ENCODE results near the gene LHX3. TPM values are rescaled to one million over a fixed set of nuclear protein-coding genes. Genes with fewer than 3 reads are reported as not detected.
A peak's percentile ranks its signal among the peaks of the same experiment; 100 is the strongest.

The LHX3 gene
- total RNA-seq, 4 donors from 2014 or later, result not detected

GRCh38 chr9:136170006-136170901 is 34.7 kb downstream of the LHX3 start:
- WGBS, 2 donors, result 58 to 74% methylated on average over 11 to 17 of the region's 28 CpGs
- H3K4me1 ChIP-seq, result no peaks in the 10 kb centered on the region
- intact Hi-C loops (cut with DNase I), result loop anchor here (10.0 kb wide), 1 partner anchor 115 kb away; no protein-coding TSS in a partner anchor
- H3K36me3 ChIP-seq, result no peaks in the 10 kb centered on the region
- H3K27ac ChIP-seq, result no peak overlapping the region
- H3K9me3 ChIP-seq, result no peaks in the 10 kb centered on the region
- no peak overlapping the region for H3K4me3 ChIP-seq (replicated peaks in 1 of 3)
- peak; percentile 11 to 16 for DNase-seq
- no peaks in the 10 kb centered on the region for H3K27me3 ChIP-seq
- TF ChIP-seq, protein P1, sequence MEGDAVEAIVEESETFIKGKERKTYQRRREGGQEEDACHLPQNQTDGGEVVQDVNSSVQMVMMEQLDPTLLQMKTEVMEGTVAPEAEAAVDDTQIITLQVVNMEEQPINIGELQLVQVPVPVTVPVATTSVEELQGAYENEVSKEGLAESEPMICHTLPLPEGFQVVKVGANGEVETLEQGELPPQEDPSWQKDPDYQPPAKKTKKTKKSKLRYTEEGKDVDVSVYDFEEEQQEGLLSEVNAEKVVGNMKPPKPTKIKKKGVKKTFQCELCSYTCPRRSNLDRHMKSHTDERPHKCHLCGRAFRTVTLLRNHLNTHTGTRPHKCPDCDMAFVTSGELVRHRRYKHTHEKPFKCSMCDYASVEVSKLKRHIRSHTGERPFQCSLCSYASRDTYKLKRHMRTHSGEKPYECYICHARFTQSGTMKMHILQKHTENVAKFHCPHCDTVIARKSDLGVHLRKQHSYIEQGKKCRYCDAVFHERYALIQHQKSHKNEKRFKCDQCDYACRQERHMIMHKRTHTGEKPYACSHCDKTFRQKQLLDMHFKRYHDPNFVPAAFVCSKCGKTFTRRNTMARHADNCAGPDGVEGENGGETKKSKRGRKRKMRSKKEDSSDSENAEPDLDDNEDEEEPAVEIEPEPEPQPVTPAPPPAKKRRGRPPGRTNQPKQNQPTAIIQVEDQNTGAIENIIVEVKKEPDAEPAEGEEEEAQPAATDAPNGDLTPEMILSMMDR (IDR thresholded peaks at IDR 0.05), result peak in 5 of 6 experiments; percentile 12 to 51 (median 31)
- no peak for TF ChIP-seq POLR2A (IDR thresholded peaks at IDR 0.05)

GRCh38 chr9:136169495-136169894 is 35.4 kb downstream of the LHX3 start:
- no peak overlapping the region for H3K27ac ChIP-seq
- no peaks in the 10 kb centered on the region for H3K36me3 ChIP-seq
- no peaks in the 10 kb centered on the region for H3K27me3 ChIP-seq
- WGBS, 2 donors, result 69 to 72% methylated on average over 6 of the region's 6 CpGs
- H3K9me3 ChIP-seq, result no peaks in the 10 kb centered on the region
- no peak overlapping the region for H3K4me3 ChIP-seq (replicated peaks in 1 of 3)
- DNase-seq, result no peak
- no peaks in the 10 kb centered on the region for H3K4me1 ChIP-seq
- TF ChIP-seq, protein P1 (IDR thresholded peaks at IDR 0.05), result no peak
- no peak for TF ChIP-seq POLR2A (IDR thresholded peaks at IDR 0.05)
- intact Hi-C loops (cut with DNase I), result no loop called here

GRCh38 chr9:136163248-136163850 is 41.6 kb downstream of the LHX3 start:
- no peak for DNase-seq
- no peaks in the 10 kb centered on the region for H3K27me3 ChIP-seq
- 81 to 85% methylated on average over 1 of the region's 1 CpG for WGBS, 2 donors
- H3K4me3 ChIP-seq (replicated peaks in 1 of 3), result no peak overlapping the region
- no peaks in the 10 kb centered on the region for H3K4me1 ChIP-seq
- no peak overlapping the region for H3K27ac ChIP-seq
- intact Hi-C loops (cut with DNase I), result no loop called here
- H3K36me3 ChIP-seq, result no peaks in the 10 kb centered on the region
- no peaks in the 10 kb centered on the region for H3K9me3 ChIP-seq
- no peak for TF ChIP-seq POLR2A (IDR thresholded peaks at IDR 0.05)
- TF ChIP-seq, protein P1 (IDR thresholded peaks at IDR 0.05), result no peak

DNA sequence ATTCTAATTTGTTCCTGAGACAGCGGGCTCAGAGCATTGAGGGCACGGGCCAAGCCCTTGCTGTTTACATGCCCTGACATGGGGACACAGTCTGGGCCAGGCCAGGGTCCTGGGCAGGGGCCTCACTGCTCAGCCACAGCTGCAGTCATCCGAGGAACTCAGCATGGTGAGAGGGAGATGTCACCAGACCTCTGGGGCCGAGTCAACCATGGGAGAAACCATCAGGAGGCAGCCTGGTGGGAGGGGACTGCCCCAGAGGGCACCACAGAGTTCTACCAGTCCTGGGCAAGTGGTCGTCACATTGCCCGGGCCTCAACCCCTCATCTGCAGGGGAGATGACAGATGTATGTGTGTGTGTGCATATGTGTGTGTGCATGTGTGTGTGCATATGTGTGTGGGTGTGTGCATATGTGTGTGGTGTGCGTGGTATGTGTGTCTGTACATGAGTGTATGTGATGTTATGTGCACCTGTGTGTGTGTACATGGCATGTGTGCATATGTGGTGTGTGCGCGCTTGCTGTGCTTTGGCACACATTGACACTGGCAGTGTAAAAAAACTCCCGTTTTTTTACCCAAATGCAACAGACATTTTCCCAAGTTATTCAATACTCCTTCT is 43.8 kb downstream of the LHX3 start:
- H3K36me3 ChIP-seq, result no peaks in the 10 kb centered on the region
- no peaks in the 10 kb centered on the region for H3K9me3 ChIP-seq
- WGBS, 2 donors, result 79 to 88% methylated on average over 8 of the region's 10 CpGs
- no peaks in the 10 kb centered on the region for H3K4me1 ChIP-seq
- H3K4me3 ChIP-seq (replicated peaks in 1 of 3), result no peak overlapping the region
- no peak for DNase-seq
- H3K27ac ChIP-seq, result no peak overlapping the region
- TF ChIP-seq, protein P1 (IDR thresholded peaks at IDR 0.05), result no peak
- TF ChIP-seq POLR2A (IDR thresholded peaks at IDR 0.05), result no peak
- H3K27me3 ChIP-seq, result no peaks in the 10 kb centered on the region
- intact Hi-C loops (cut with DNase I), result no loop called here
